Measurements from ENCODE around the gene SNX7.

DNA sequence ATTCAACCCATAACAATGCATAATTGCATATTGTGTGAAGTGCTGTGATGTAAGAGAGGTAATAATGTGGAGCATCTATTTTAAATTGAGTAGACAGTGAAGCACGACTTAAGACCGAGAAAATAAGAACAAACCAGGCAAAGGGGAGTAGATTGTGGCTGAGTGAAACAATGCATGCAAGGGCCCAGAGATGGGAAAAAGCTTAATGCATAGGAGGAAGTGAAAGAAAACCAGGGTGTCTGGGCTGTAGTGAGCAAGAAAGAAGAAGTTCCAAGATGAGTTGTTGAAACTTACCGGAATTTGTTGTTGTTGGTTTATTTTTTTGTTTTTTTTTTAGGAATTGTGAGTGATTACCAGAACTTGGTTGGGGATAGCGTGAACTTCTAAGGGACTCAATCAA, 104.7 kb downstream of the SNX7 start:
- TF ChIP-seq, protein P1, sequence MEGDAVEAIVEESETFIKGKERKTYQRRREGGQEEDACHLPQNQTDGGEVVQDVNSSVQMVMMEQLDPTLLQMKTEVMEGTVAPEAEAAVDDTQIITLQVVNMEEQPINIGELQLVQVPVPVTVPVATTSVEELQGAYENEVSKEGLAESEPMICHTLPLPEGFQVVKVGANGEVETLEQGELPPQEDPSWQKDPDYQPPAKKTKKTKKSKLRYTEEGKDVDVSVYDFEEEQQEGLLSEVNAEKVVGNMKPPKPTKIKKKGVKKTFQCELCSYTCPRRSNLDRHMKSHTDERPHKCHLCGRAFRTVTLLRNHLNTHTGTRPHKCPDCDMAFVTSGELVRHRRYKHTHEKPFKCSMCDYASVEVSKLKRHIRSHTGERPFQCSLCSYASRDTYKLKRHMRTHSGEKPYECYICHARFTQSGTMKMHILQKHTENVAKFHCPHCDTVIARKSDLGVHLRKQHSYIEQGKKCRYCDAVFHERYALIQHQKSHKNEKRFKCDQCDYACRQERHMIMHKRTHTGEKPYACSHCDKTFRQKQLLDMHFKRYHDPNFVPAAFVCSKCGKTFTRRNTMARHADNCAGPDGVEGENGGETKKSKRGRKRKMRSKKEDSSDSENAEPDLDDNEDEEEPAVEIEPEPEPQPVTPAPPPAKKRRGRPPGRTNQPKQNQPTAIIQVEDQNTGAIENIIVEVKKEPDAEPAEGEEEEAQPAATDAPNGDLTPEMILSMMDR (IDR thresholded peaks at IDR 0.05) = no peak
- no peak for TF ChIP-seq POLR2A (IDR thresholded peaks at IDR 0.05)
